ENCODE data around the gene TMEM131. TPM values are rescaled to one million over a fixed set of nuclear protein-coding genes. Genes with fewer than 3 reads are reported as not detected.

TMEM131 gene
- total and polyA plus RNA-seq, 7 donors: 7.7 to 33.3 (median 20.1) TPM

DNA sequence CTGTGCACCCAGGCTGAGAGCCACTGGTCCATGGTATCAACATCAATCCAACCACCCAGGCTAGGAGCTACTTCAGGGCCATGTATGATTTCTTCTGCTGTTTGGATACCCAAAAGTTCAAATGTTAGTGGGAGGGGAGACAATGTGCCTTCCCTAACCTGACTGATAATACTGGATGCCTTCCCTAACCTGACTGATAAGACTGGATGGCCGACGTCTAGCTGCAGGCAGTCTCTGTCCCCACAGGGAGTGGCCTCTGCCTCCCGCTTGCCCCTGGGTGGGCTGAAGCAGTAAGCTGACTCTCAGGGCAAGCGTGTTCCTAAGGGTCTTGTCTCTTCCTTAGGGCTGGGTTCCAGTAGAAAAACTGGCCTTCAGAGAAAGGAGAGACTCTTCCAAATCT is 216.6 kb downstream of the TMEM131 start:
- Histone ChIP-seq H3K36me3 (ENCODE audit: insufficient read depth in 1 of 2, low read depth in 1 of 2) (peaks cover 0 to 29% of the 10 kb centered on the region in 2 donors), H3K27ac (no peak overlapping the region), H3K9me3 (no peaks in the 10 kb centered on the region), H3K27me3 (ENCODE audit: insufficient read depth in 3 of 3, low read length in 2 of 3) (no peaks in the 10 kb centered on the region), H3K4me1 (no peaks in the 10 kb centered on the region), H3K4me3 (no peak overlapping the region)
- intact Hi-C loops (cut with DNase I): no loop called here
- WGBS, 3 donors: 89 to 93% (median 89%) methylated on average over 4 of the region's 4 CpGs
- TF ChIP-seq CTCF (IDR thresholded peaks at IDR 0.05): no peak
- no peak for ATAC-seq
- DNase-seq: no peak

GRCh38 chr2:97775074-97775473 is 220.7 kb downstream of the TMEM131 start:
- Histone ChIP-seq H3K4me1 (no peaks in the 10 kb centered on the region), H3K4me3 (no peak overlapping the region), H3K36me3 (ENCODE audit: insufficient read depth in 1 of 2, low read depth in 1 of 2) (peaks cover 5 to 62% of the 10 kb centered on the region in 2 donors), H3K9me3 (no peaks in the 10 kb centered on the region), H3K27me3 (ENCODE audit: insufficient read depth in 3 of 3, low read length in 2 of 3) (no peaks in the 10 kb centered on the region), H3K27ac (no peak overlapping the region)
- WGBS, 3 donors: 75 to 85% (median 80%) methylated on average over 11 of the region's 11 CpGs
- DNase-seq (no peak), ATAC-seq (no peak)
- no peak for TF ChIP-seq CTCF (IDR thresholded peaks at IDR 0.05)
- intact Hi-C loops (cut with DNase I): no loop called here

DNA sequence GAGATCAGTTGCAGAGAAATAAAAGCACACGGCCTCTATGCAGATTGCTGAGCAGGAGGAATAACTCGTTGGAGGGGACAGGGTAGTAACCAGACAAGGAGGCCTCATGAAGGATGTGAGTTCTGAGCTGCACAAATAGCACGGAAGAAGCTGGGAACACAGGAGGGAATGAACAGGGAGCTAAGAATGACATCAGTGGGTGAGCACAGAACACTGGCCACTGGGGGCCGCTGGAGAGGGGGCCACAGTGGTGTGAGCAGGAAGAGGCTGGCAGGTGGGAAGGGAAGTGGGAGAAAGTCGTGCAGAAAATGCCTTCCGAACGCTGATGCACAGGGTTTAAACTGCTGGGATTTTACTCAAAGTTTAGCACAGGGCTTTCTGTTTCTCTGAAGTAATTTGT is 221.3 kb downstream of the TMEM131 start:
- intact Hi-C loops (cut with DNase I): no loop called here
- H3K27me3 ChIP-seq (ENCODE audit: insufficient read depth in 3 of 3, low read length in 2 of 3): no peaks in the 10 kb centered on the region
- ATAC-seq: peak in 3 of 4 donors; percentile 55 to 63 (median 62)
- no peak overlapping the region for H3K4me3 ChIP-seq
- DNase-seq: no peak
- no peaks in the 10 kb centered on the region for H3K4me1 ChIP-seq
- peak; percentile 29 for TF ChIP-seq CTCF (IDR thresholded peaks at IDR 0.05)
- peaks cover 5 to 59% of the 10 kb centered on the region in 2 donors for H3K36me3 ChIP-seq (ENCODE audit: insufficient read depth in 1 of 2, low read depth in 1 of 2)
- no peak overlapping the region for H3K27ac ChIP-seq
- H3K9me3 ChIP-seq: no peaks in the 10 kb centered on the region
- WGBS, 3 donors: 48 to 58% (median 55%) methylated on average over 7 of the region's 7 CpGs

- Histone ChIP-seq H3K9me3 (no peaks in the 10 kb centered on the region), H3K27ac (no peak overlapping the region), H3K27me3 (ENCODE audit: insufficient read depth in 3 of 3, low read length in 2 of 3) (no peaks in the 10 kb centered on the region), H3K4me3 (no peak overlapping the region), H3K4me1 (peaks cover 9% of the 10 kb centered on the region), H3K36me3 (ENCODE audit: insufficient read depth in 1 of 2, low read depth in 1 of 2) (peaks cover 5 to 54% of the 10 kb centered on the region in 2 donors)
- TF ChIP-seq CTCF (IDR thresholded peaks at IDR 0.05): no peak
- intact Hi-C loops (cut with DNase I): no loop called here
- DNase-seq: no peak
- no peak for ATAC-seq
- 69 to 72% (median 70%) methylated on average over 4 of the region's 4 CpGs for WGBS, 3 donors
Observed at GRCh38 chr2:97770445-97770844, 225.3 kb downstream of the TMEM131 start.

GRCh38 chr2:97769711-97770110 is 226.0 kb downstream of the TMEM131 start:
- 48 to 68% (median 56%) methylated on average over 3 of the region's 3 CpGs for WGBS, 3 donors
- no peak for ATAC-seq
- no peaks in the 10 kb centered on the region for H3K27me3 ChIP-seq (ENCODE audit: insufficient read depth in 3 of 3, low read length in 2 of 3)
- H3K36me3 ChIP-seq (ENCODE audit: insufficient read depth in 1 of 2, low read depth in 1 of 2): peaks cover 5 to 54% of the 10 kb centered on the region in 2 donors
- H3K4me1 ChIP-seq: peaks cover 9% of the 10 kb centered on the region
- TF ChIP-seq CTCF (IDR thresholded peaks at IDR 0.05): no peak
- intact Hi-C loops (cut with DNase I): no loop called here
- no peak overlapping the region for H3K27ac ChIP-seq
- DNase-seq: no peak
- no peak overlapping the region for H3K4me3 ChIP-seq
- H3K9me3 ChIP-seq: no peaks in the 10 kb centered on the region

All from psoas muscle (tissue), 8 donors.